ENCODE measurements around the gene FAM13A. TPM values are rescaled to one million over a fixed set of nuclear protein-coding genes. Genes with fewer than 3 reads are reported as not detected.

FAM13A gene
- total and polyA plus RNA-seq, 2 donors (not counting 3 experiments of a cell fraction or from before 2014, with no cell fraction given): 3.3 to 10.5 TPM

- Histone ChIP-seq H3K4me3 (replicated peaks in 1 of 3; ENCODE audit: insufficient read depth in 1 of 3, low read depth in 1 of 3, low read length in 3 of 3) (no peak overlapping the region), H3K36me3 (ENCODE audit: control insufficient read depth in 2 of 2, extremely low read depth in 1 of 2, insufficient read depth in 2 of 2, low read length in 2 of 2) (no peaks in the 10 kb centered on the region), H3K9me1 (replicated peaks; ENCODE audit: control insufficient read depth, extremely low read depth, insufficient read depth, low read length) (no peaks in the 10 kb centered on the region), H3K27me3 (ENCODE audit: control insufficient read depth in 2 of 2, insufficient read depth in 2 of 2, low read length in 2 of 2) (no peaks in the 10 kb centered on the region), H3K27ac (ENCODE audit: insufficient read depth, low read depth, low read length) (no peak overlapping the region), H3K4me2 (ENCODE audit: insufficient read depth, low read length) (no peak overlapping the region), H2AFZ (ENCODE audit: low read depth, low read length) (no peak overlapping the region), H3K9ac (replicated peaks; ENCODE audit: extremely low read depth, insufficient read depth, low read length) (no peak overlapping the region), H4K20me1 (replicated peaks; ENCODE audit: control insufficient read depth, extremely low read depth, insufficient read depth, low read length) (no peaks in the 10 kb centered on the region), H3K4me1 (ENCODE audit: control insufficient read depth, extremely low read depth, insufficient read depth, low read length) (no peaks in the 10 kb centered on the region), H3K79me2 (ENCODE audit: control insufficient read depth, insufficient read depth, low read length) (no peaks in the 10 kb centered on the region), H3K9me3 (replicated peaks; ENCODE audit: control insufficient read depth, insufficient read depth, low read length) (no peaks in the 10 kb centered on the region)
- no peak for FAIRE-seq
- no TSS peak for BruUV-seq (replicated peaks)
- dilution Hi-C loops (cut with MboI; ENCODE audit: extremely low pct_ligation_motif_present, low sequenced_read_pairs) (no loop called here), intact Hi-C loops (cut with micrococcal nuclease) (no loop called here)
- CTCF ChIA-PET: no interaction called here
- POLR2A ChIA-PET: no interaction called here
- DNase-seq (ENCODE audit: low read depth, low spot score): no peak
- TF ChIP-seq EZH2 (IDR thresholded peaks at IDR 0.05; ENCODE audit: borderline replicate concordance, low read depth, low read length, severe bottlenecking) (no peak), POLR2AphosphoS5 (IDR thresholded peaks at IDR 0.05; ENCODE audit: insufficient read depth, low read depth, low read length) (no peak), JUN (IDR thresholded peaks at IDR 0.05; ENCODE audit: borderline replicate concordance, insufficient read depth, insufficient read length, low read depth) (no peak), GATA2 (IDR thresholded peaks at IDR 0.05; ENCODE audit: insufficient read depth, insufficient read length, low read depth, low read length) (no peak), MAX (IDR thresholded peaks at IDR 0.05; ENCODE audit: insufficient read depth, insufficient read length) (no peak), POLR2A (IDR thresholded peaks at IDR 0.05; ENCODE audit: low read depth, low read length) (no peak), MYC (IDR thresholded peaks at IDR 0.05; ENCODE audit: low read depth, low read length) (no peak), CTCF (IDR thresholded peaks at IDR 0.05; ENCODE audit: extremely low read depth in 1 of 2, insufficient read depth in 1 of 2, low read depth in 1 of 2, low read length in 2 of 2) (no peak), FOS (IDR thresholded peaks at IDR 0.05; ENCODE audit: borderline replicate concordance, insufficient read depth, low read length) (no peak)
Measured at GRCh38 chr4:88857588-88857987, 199.4 kb downstream of the FAM13A start.
